Caco-2 (cell line): ENCODE results near the gene PDGFRA. TPM values are rescaled to one million over a fixed set of nuclear protein-coding genes. Genes with fewer than 3 reads are reported as not detected.

ENCODE experiments used
- BruUV-seq: library from RNA; stranded (reverse); fragments of 400-500 nt; replicated peaks from 2 replicates; lab custom pipeline; 2021; lab: Mats Ljungman, UMichigan
- CTCF ChIA-PET: fragments of 300-600 bp; sonication (Branson Sonifier 250); formaldehyde crosslinking; loops from one replicate; lab custom pipeline; 2022; ENCODE audit warnings: antibody characterized with exemption; lab: Charles Lee
- POLR2A ChIA-PET: fragments of 300-600 bp; sonication (Branson Sonifier 250); formaldehyde crosslinking; loops from one replicate; lab custom pipeline; 2022; ENCODE audit warnings: antibody characterized with exemption; lab: Charles Lee
- DNase-seq, 2 experiments: peaks; one replicate each; pipeline versions ENCODE4 v3.0.0 to v3.0.0-alpha.2; 2020 to 2022
- H3K27me3 ChIP-seq: replicated peaks from 2 replicates; pipeline ENCODE4 v1.6.0; 2011; ENCODE audit warnings: low read length; ENCODE audit not compliant: control insufficient read depth, insufficient read depth
- H3K36me3 ChIP-seq: 2 replicates; pipeline ENCODE4 v1.5.1; 2011; ENCODE audit warnings: low read length; ENCODE audit not compliant: control insufficient read depth, insufficient read depth
- H3K4me1 ChIP-seq: fragments of 250-450 bp; sonication (Bioruptor Pico); 2 replicates; pipeline ENCODE4 v1.5.1; 2020; ENCODE audit warnings: mild to moderate bottlenecking
- H3K4me3 ChIP-seq: 2 replicates; pipeline ENCODE4 v1.5.1; 2011; ENCODE audit warnings: low read depth, mild to moderate bottlenecking, control low read depth, low read length
- H3K9me3 ChIP-seq: fragments of 250-450 bp; sonication (Bioruptor Pico); 2 replicates; pipeline ENCODE4 v1.5.1; 2020; ENCODE audit warnings: mild to moderate bottlenecking, moderate library complexity
- H3K27ac Mint-ChIP-seq: one replicate; pipeline ENCODE4 v1.8.0; 2022; ENCODE audit warnings: mixed read lengths; ENCODE audit not compliant: unreplicated experiment
- H3K27me3 Mint-ChIP-seq: one replicate; pipeline ENCODE4 v1.8.0; 2022; ENCODE audit warnings: mixed read lengths; ENCODE audit not compliant: insufficient read depth, unreplicated experiment
- H3K36me3 Mint-ChIP-seq: one replicate; pipeline ENCODE4 v1.8.0; 2022; ENCODE audit warnings: mild to moderate bottlenecking, mixed read lengths; ENCODE audit not compliant: insufficient read depth, unreplicated experiment
- H3K4me1 Mint-ChIP-seq: one replicate; pipeline ENCODE4 v1.8.0; 2022; ENCODE audit warnings: low read depth, mixed read lengths; ENCODE audit not compliant: unreplicated experiment
- H3K4me3 Mint-ChIP-seq: one replicate; pipeline ENCODE4 v1.8.0; 2022; ENCODE audit warnings: mild to moderate bottlenecking, moderate library complexity, mixed read lengths; ENCODE audit not compliant: unreplicated experiment
- H3K9me3 Mint-ChIP-seq: one replicate; pipeline ENCODE4 v1.8.0; 2022; ENCODE audit warnings: mixed read lengths; ENCODE audit not compliant: unreplicated experiment
- CTCF ChIP-seq, 2 experiments: fragments of 200-600 bp in 1 of 2; IDR thresholded peaks; 1 replicate in 1 of 2; 2 replicates in 1 of 2; pipeline versions ENCODE4 v1.5.1 to v1.8.0; 2011 to 2022; ENCODE audit warnings: antibody characterized with exemption in 1 of 2, control low read depth in 1 of 2, inconsistent platforms in 1 of 2, low read depth in 1 of 2, low read length in 1 of 2, mild to moderate bottlenecking in 1 of 2, moderate library complexity in 1 of 2; ENCODE audit not compliant: insufficient read depth in 1 of 2, severe bottlenecking in 1 of 2, unreplicated experiment in 1 of 2
- intact Hi-C: fragments of 100-400 bp; cut with micrococcal nuclease; formaldehyde crosslinking; loops from one replicate; pipeline ENCODE4 v1.10.0; 2022; ENCODE audit not compliant: unreplicated experiment
- total RNA-seq: library from RNA; stranded (reverse); gene quantifications from 2 replicates; pipeline ENCODE4 v1.2.3, GENCODE V29; 2022

Gene PDGFRA
- total RNA-seq, 1 experiment from 2014 or later: 97.4 TPM

- TF ChIP-seq CTCF (IDR thresholded peaks at IDR 0.05; ENCODE audit: insufficient read depth in 1 of 2, low read depth in 1 of 2, low read length in 1 of 2, severe bottlenecking in 1 of 2, unreplicated experiment in 1 of 2): peak; percentile 87 to 89
- Mint-ChIP-seq H3K4me3 (peak overlapping the region; percentile 87), H3K36me3 (peaks cover 57% of the 10 kb centered on the region), H3K27me3 (no peaks in the 10 kb centered on the region), H3K27ac (peak overlapping the region; percentile 79), H3K4me1 (peaks cover 13% of the 10 kb centered on the region), H3K9me3 (peaks cover 10% of the 10 kb centered on the region)
- CTCF ChIA-PET: interaction anchor here (1.1 to 1.5 kb wide), 3 partner anchors 298 to 319 kb away, joined by 3 to 6 read pairs (median 4); no protein-coding TSS in a partner anchor
- H3K27me3 ChIP-seq: no peaks in the 10 kb centered on the region
- peaks cover 9% of the 10 kb centered on the region; the same call in 1 of the 2 replicates for H3K4me1 ChIP-seq
- no peaks in the 10 kb centered on the region for H3K9me3 ChIP-seq
- DNase-seq: peak; percentile 85 to 90
- POLR2A ChIA-PET: no interaction called here
- intact Hi-C loops: loop anchor here (1.0 to 2.0 kb wide), 4 partner anchors 13 to 521 kb away; no protein-coding TSS in a partner anchor
- BruUV-seq: no TSS peak
- H3K36me3 ChIP-seq: no peaks in the 10 kb centered on the region
- peak overlapping the region; percentile 64 for H3K4me3 ChIP-seq
Observed at GRCh38 chr4:54228056-54228527, 1.0 kb upstream of the PDGFRA start.

DNA sequence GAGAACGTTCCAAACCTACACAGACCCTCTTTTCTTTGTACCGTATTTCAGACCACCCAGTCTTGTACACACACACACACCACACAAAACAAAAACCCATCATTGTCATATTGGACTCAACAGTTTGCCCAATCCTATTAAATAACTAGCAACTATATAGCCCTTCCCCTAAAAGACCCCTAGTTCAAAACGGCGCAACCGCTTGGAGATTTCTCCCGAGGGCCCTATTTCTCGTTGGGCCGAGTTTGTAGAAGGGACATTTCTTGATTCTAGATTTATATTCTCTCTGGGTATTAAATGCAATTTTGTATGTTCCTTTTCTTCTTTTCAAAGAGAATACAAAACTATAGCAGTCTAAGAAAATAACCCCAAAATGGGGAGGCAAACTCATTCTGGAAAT lies 547 bp upstream of the PDGFRA start:
- Histone ChIP-seq H3K4me3 (peak overlapping the region; percentile 64), H3K27me3 (no peaks in the 10 kb centered on the region), H3K36me3 (no peaks in the 10 kb centered on the region), H3K9me3 (no peaks in the 10 kb centered on the region), H3K4me1 (peaks cover 9% of the 10 kb centered on the region; the same call in 1 of the 2 replicates)
- H3K27me3 Mint-ChIP-seq: no peaks in the 10 kb centered on the region
- intact Hi-C loops: loop anchor here (1.0 to 2.0 kb wide), 4 partner anchors 14 to 522 kb away; no protein-coding TSS in a partner anchor
- H3K4me1 Mint-ChIP-seq: peaks cover 8% of the 10 kb centered on the region
- peaks cover 62% of the 10 kb centered on the region for H3K36me3 Mint-ChIP-seq
- ChIA-PET POLR2A (no interaction called here), CTCF (interaction anchor here (1.1 to 1.5 kb wide), 4 partner anchors 298 to 915 kb away, joined by 3 to 6 read pairs (median 4); no protein-coding TSS in a partner anchor)
- peaks cover 10% of the 10 kb centered on the region for H3K9me3 Mint-ChIP-seq
- H3K27ac Mint-ChIP-seq: peak overlapping the region; percentile 79
- BruUV-seq: no TSS peak
- no peak for DNase-seq
- TF ChIP-seq CTCF (IDR thresholded peaks at IDR 0.05; ENCODE audit: insufficient read depth in 1 of 2, low read depth in 1 of 2, low read length in 1 of 2, severe bottlenecking in 1 of 2, unreplicated experiment in 1 of 2): no peak
- H3K4me3 Mint-ChIP-seq: peak overlapping the region; percentile 87

DNA sequence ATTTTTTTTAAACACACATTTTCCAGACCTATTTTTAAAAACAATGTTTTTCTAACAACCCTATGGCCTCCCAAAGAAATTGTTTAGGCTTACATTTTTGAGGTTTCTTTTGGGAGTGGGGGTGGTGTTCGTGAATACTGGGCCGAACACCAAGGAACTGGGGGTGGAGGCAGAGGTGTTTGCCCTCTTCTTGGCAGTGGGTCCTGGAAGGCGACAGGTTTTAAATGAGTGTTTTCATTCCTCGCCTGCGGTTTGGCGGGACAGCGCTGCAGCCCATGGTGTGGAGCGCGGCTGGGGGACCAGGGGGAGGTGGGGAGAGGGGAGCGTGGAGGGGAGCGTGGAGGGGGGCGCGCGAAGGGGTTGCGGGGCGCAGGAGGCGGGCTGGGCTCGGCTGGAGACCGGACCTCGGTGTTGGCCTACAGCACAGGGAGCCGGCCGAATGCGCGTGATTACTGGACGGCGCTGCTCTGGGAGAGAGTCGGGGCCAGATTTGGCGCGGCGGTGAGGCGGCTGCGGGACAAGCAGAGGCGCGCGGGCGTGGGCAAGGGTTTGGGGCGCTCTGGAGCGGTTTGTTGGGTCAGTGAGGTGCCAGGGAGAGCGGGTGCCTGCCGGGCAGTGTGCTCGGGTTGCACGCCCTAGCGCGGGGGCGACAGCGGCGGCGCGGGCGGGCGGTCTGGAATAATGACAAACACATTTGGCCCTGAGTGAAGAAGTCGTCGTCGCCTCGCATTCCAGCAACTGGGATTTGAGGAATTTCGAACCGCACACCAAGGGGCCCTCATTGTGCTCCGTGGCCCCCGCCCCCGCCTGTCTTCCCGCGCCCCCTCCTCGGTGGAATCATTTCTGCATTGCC lies 764 bp downstream of the PDGFRA start:
- Mint-ChIP-seq H3K27me3 (no peaks in the 10 kb centered on the region), H3K27ac (peak overlapping the region; percentile 79), H3K4me3 (peak overlapping the region; percentile 87), H3K36me3 (peaks cover 75% of the 10 kb centered on the region), H3K9me3 (no peaks in the 10 kb centered on the region), H3K4me1 (peaks cover 3% of the 10 kb centered on the region)
- Histone ChIP-seq H3K9me3 (no peaks in the 10 kb centered on the region), H3K4me1 (peaks cover 15% of the 10 kb centered on the region), H3K36me3 (no peaks in the 10 kb centered on the region), H3K4me3 (peak overlapping the region; percentile 64), H3K27me3 (no peaks in the 10 kb centered on the region)
- intact Hi-C loops: loop anchor here (2.0 to 5.0 kb wide), 5 partner anchors 15 to 1998 kb away; partner anchors contain the start of gene FIP1L1
- POLR2A ChIA-PET: interaction anchor here (0.7 kb wide), 1 partner anchor 47 kb away, joined by 3 read pairs; no protein-coding TSS in a partner anchor
- CTCF ChIA-PET: interaction anchor here (0.8 to 1.3 kb wide), 2 partner anchors 12 to 916 kb away, joined by 3 read pairs; no protein-coding TSS in a partner anchor
- DNase-seq: no peak
- BruUV-seq: no TSS peak
- no peak for TF ChIP-seq CTCF (IDR thresholded peaks at IDR 0.05; ENCODE audit: insufficient read depth in 1 of 2, low read depth in 1 of 2, low read length in 1 of 2, severe bottlenecking in 1 of 2, unreplicated experiment in 1 of 2)
